HepG2 (cell line): Measurements from ENCODE around the gene YBX2. TPM values are rescaled to one million over a fixed set of nuclear protein-coding genes. Genes with fewer than 3 reads are reported as not detected.
A peak's percentile ranks its signal among the peaks of the same experiment; 100 is the strongest.

Experiments used
- ATF2 ChIP-seq: sonication (generic); formaldehyde crosslinking; IDR thresholded peaks from 2 replicates; pipeline ENCODE4 v1.4.0; 2020; ENCODE audit warnings: missing genetic modification reagents
- ATF5 ChIP-seq: sonication (generic); formaldehyde crosslinking; IDR thresholded peaks from 2 replicates; pipeline ENCODE4 v1.4.0; 2020; ENCODE audit warnings: mild to moderate bottlenecking, low read depth, missing genetic modification reagents
- CAMTA2 ChIP-seq: sonication (generic); formaldehyde crosslinking; IDR thresholded peaks from 2 replicates; pipeline ENCODE4 v1.4.0; 2020; ENCODE audit warnings: mild to moderate bottlenecking, missing genetic modification reagents, borderline replicate concordance
- CENPX ChIP-seq: sonication (generic); formaldehyde crosslinking; IDR thresholded peaks from 2 replicates; pipeline ENCODE4 v1.9.0; 2021; ENCODE audit warnings: mild to moderate bottlenecking, missing genetic modification reagents, moderate library complexity
- FOSL2 ChIP-seq: sonication (generic); formaldehyde crosslinking; IDR thresholded peaks from 2 replicates; pipeline ENCODE4 v1.4.0; 2020; ENCODE audit warnings: missing genetic modification reagents
- FOXJ3 ChIP-seq: sonication (generic); formaldehyde crosslinking; IDR thresholded peaks from 2 replicates; pipeline ENCODE4 v1.4.0; 2020; ENCODE audit warnings: missing genetic modification reagents, mild to moderate bottlenecking, borderline replicate concordance
- IRF9 ChIP-seq: sonication (generic); formaldehyde crosslinking; IDR thresholded peaks from 2 replicates; pipeline ENCODE4 v1.8.0; 2022; ENCODE audit warnings: missing genetic modification reagents, mild to moderate bottlenecking, borderline replicate concordance
- KLF16 ChIP-seq, 2 experiments: sonication (generic) in 1 of 2; formaldehyde crosslinking in 1 of 2; IDR thresholded peaks; 2 replicates each; pipeline versions ENCODE4 v1.6.1 to v1.8.0; 2016 to 2023; ENCODE audit warnings: missing genetic modification reagents in 2 of 2, missing compliant biosample characterization in 1 of 2
- MAF1 ChIP-seq: sonication (generic); formaldehyde crosslinking; IDR thresholded peaks from 2 replicates; pipeline ENCODE4 v1.5.0; 2020; ENCODE audit warnings: missing genetic modification reagents, borderline replicate concordance
- MED1 ChIP-seq: sonication (generic); formaldehyde crosslinking; IDR thresholded peaks from 2 replicates; pipeline ENCODE4 v1.4.0; 2020; ENCODE audit warnings: missing genetic modification reagents
- NBN ChIP-seq: fragments of 450-650 bp; conservative IDR thresholded peaks from 2 replicates; pipeline ENCODE4 v1.6.1; 2017
- NR2F2 ChIP-seq: IDR thresholded peaks from 2 replicates; pipeline ENCODE4 v1.6.1; 2012; ENCODE audit warnings: low read depth, inconsistent platforms, borderline replicate concordance
- NRL ChIP-seq: sonication (generic); formaldehyde crosslinking; IDR thresholded peaks from 2 replicates; pipeline ENCODE4 v1.5.0; 2020; ENCODE audit warnings: missing genetic modification reagents, mild to moderate bottlenecking, moderate library complexity, borderline replicate concordance
- PHF8 ChIP-seq: sonication (generic); formaldehyde crosslinking; IDR thresholded peaks from 2 replicates; pipeline ENCODE4 v1.5.0; 2020; ENCODE audit warnings: missing genetic modification reagents
- TBX3 ChIP-seq: fragments of 450-650 bp; IDR thresholded peaks from 2 replicates; pipeline ENCODE4 v1.6.1; 2017; ENCODE audit warnings: antibody characterized with exemption, mild to moderate bottlenecking, inconsistent platforms, borderline replicate concordance
- THAP8 ChIP-seq: sonication (generic); formaldehyde crosslinking; IDR thresholded peaks from 2 replicates; pipeline ENCODE4 v1.5.1; 2020; ENCODE audit warnings: missing genetic modification reagents, mild to moderate bottlenecking, borderline replicate concordance
- WIZ ChIP-seq: sonication (generic); formaldehyde crosslinking; IDR thresholded peaks from 2 replicates; pipeline ENCODE4 v1.5.1; 2020; ENCODE audit warnings: mild to moderate bottlenecking, missing genetic modification reagents
- ZNF101 ChIP-seq: sonication (generic); formaldehyde crosslinking; IDR thresholded peaks from 2 replicates; pipeline ENCODE4 v1.4.0; 2020; ENCODE audit warnings: mild to moderate bottlenecking, low read depth, missing genetic modification reagents, borderline replicate concordance
- ZNF160 ChIP-seq: sonication (generic); formaldehyde crosslinking; IDR thresholded peaks from 2 replicates; pipeline ENCODE4 v1.8.0; 2022; ENCODE audit warnings: mild to moderate bottlenecking, inconsistent platforms, missing genetic modification reagents
- ZNF230 ChIP-seq: sonication (generic); formaldehyde crosslinking; IDR thresholded peaks from 2 replicates; pipeline ENCODE4 v1.4.0; 2020; ENCODE audit warnings: mild to moderate bottlenecking, missing genetic modification reagents
- ZNF549 ChIP-seq: sonication (generic); formaldehyde crosslinking; IDR thresholded peaks from 2 replicates; pipeline ENCODE4 v1.5.0; 2020; ENCODE audit warnings: missing genetic modification reagents
- ZNF562 ChIP-seq: sonication (generic); formaldehyde crosslinking; IDR thresholded peaks from 2 replicates; pipeline ENCODE4 v1.8.0; 2022; ENCODE audit warnings: missing genetic modification reagents, borderline replicate concordance
- ZNF614 ChIP-seq: IDR thresholded peaks from 2 replicates; pipeline ENCODE4 v1.6.1; 2018; ENCODE audit warnings: missing biosample characterization, missing genetic modification reagents, inconsistent platforms, borderline replicate concordance
- ZNF772 ChIP-seq: sonication (generic); formaldehyde crosslinking; IDR thresholded peaks from 2 replicates; pipeline ENCODE4 v1.5.0; 2020; ENCODE audit warnings: mild to moderate bottlenecking, missing genetic modification reagents
- ZSCAN25 ChIP-seq: sonication (generic); formaldehyde crosslinking; IDR thresholded peaks from 2 replicates; pipeline ENCODE4 v1.8.0; 2022; ENCODE audit warnings: mild to moderate bottlenecking, missing genetic modification reagents
- polyA plus RNA-seq, 8 experiments: library from polyadenylated mRNA; depleted of rRNA in 3 of 8; stranded (reverse) in 7 of 8; unstranded in 1 of 8; fragments of >200 nt; fragmentation: Illumina TruSeq in 4 of 8; extraction: Trizol in 4 of 8; gene quantifications; 2 replicates each; pipeline versions ENCODE4 v1.2.1 to v1.2.3, GENCODE V29; 2011 to 2016; ENCODE audit warnings: low read depth in 4 of 8, missing spikeins in 1 of 8, mixed read lengths in 1 of 8; ENCODE audit not compliant: insufficient read depth in 1 of 8
- total RNA-seq, 5 experiments: library from RNA; depleted of rRNA; stranded (reverse); fragments of >200 nt; fragmentation: Illumina TruSeq; extraction: Trizol; gene quantifications; 2 replicates each; pipeline ENCODE4 v1.2.3, GENCODE V29; 2016; ENCODE audit warnings: low read depth in 1 of 5

YBX2 gene
- total and polyA plus RNA-seq, 2 of the 13 experiments (the other 11 are each of a cell fraction or from before 2014, with no cell fraction given): 0.12 to 0.22 TPM

GRCh38 chr17:7329374-7329996 lies 35.0 kb upstream of the YBX2 start (continued):
- 0 out of 2 replicates have a peak, but pooled peaks have one; percentile 64 for TF ChIP-seq ATF5 (CRISPR knock-in tag)
- no peak for TF ChIP-seq FOXJ3 (CRISPR knock-in tag)
- TF ChIP-seq ZNF772: peak; percentile 89
- TF ChIP-seq ZNF549 (CRISPR knock-in tag): no peak
- 0 out of 2 replicates have a peak, but pooled peaks have one; percentile 23 for TF ChIP-seq WIZ (CRISPR knock-in tag)
- TF ChIP-seq ZSCAN25 (CRISPR knock-in tag): no peak
- peak; percentile 36; the same call in 1 of the 2 replicates for TF ChIP-seq IRF9 (CRISPR knock-in tag)
- TF ChIP-seq KLF16 (CRISPR knock-in tag; IDR thresholded peaks at IDR 0.05): peak in 1 of 2 experiments; percentile 88; a peak in 2 of 4 replicates
- peak; percentile 37; the same call in 1 of the 2 replicates for TF ChIP-seq ZNF160 (CRISPR knock-in tag)
- TF ChIP-seq MAF1 (CRISPR knock-in tag): no peak
- peak; percentile 92; the same call in 1 of the 2 replicates for TF ChIP-seq NRL (CRISPR knock-in tag)
- peak; percentile 78; the same call in 1 of the 2 replicates for TF ChIP-seq ZNF614 (CRISPR knock-in tag)
- peak; percentile 61 for TF ChIP-seq PHF8 (CRISPR knock-in tag)
- TF ChIP-seq THAP8 (CRISPR knock-in tag): 0 out of 2 replicates have a peak, but pooled peaks have one; percentile 17
- TF ChIP-seq FOSL2 (CRISPR knock-in tag): peak; percentile 34; the same call in 1 of the 2 replicates
- TF ChIP-seq ATF2 (CRISPR knock-in tag): 0 out of 2 replicates have a peak, but pooled peaks have one; percentile 33
- no peak for TF ChIP-seq ZNF230 (CRISPR knock-in tag)
- TF ChIP-seq ZNF562 (CRISPR knock-in tag): no peak
- no peak for TF ChIP-seq CENPX (CRISPR knock-in tag)
- peak; percentile 75; the same call in 1 of the 2 replicates for TF ChIP-seq NR2F2
- TF ChIP-seq ZNF101: no peak
- peak; percentile 81 for TF ChIP-seq TBX3
- TF ChIP-seq MED1: peak; percentile 74
- no peak for TF ChIP-seq CAMTA2 (CRISPR knock-in tag)
- no peak for TF ChIP-seq NBN
